Superior temporal gyrus (tissue), 1 donor: ENCODE measurements around the gene GORASP1.

Experiments
- DNase-seq: peaks from one replicate; pipeline ENCODE4 v3.0.0-alpha.2; 2016; ENCODE audit errors: extremely low spot score

The GORASP1 gene

GRCh38 chr3:39107388-39108199 is at the start of gene GORASP1, which contains the start of gene TTC21A:
Gene GORASP1 (minus strand): TSS chr3:39107627. CDS start chr3:39107541, 86 bp downstream.
Gene TTC21A (plus strand): TSS chr3:39107680. CDS start chr3:39107838, 158 bp downstream.
- peak; percentile 95 for DNase-seq

- DNase-seq: no peak
Observed at GRCh38 chr3:39156421-39156820, 49.0 kb upstream of the GORASP1 start.

GRCh38 chr3:39154280-39155021 is 47.0 kb upstream of the GORASP1 start:
- no peak for DNase-seq

DNA sequence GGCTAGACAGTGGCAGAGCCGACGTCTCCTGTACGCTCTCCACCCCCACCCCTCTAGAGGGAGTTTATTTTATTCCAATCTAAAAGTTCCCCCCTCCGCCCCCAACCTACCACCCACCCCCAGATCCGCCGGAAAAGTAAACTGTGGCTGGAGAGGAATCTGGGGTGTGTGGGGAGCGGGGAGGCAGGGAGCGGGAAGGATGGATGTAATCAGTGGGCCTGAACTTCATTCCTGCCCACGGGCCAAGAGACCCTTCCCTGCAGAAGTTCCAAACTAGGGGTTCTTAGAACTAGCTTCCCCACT is 46.5 kb upstream of the GORASP1 start:
- no peak for DNase-seq

- no peak for DNase-seq
Observed at GRCh38 chr3:39150803-39151631, 43.6 kb upstream of the GORASP1 start.

- no peak for DNase-seq
Observed at GRCh38 chr3:39150148-39150802, 42.8 kb upstream of the GORASP1 start.

DNA sequence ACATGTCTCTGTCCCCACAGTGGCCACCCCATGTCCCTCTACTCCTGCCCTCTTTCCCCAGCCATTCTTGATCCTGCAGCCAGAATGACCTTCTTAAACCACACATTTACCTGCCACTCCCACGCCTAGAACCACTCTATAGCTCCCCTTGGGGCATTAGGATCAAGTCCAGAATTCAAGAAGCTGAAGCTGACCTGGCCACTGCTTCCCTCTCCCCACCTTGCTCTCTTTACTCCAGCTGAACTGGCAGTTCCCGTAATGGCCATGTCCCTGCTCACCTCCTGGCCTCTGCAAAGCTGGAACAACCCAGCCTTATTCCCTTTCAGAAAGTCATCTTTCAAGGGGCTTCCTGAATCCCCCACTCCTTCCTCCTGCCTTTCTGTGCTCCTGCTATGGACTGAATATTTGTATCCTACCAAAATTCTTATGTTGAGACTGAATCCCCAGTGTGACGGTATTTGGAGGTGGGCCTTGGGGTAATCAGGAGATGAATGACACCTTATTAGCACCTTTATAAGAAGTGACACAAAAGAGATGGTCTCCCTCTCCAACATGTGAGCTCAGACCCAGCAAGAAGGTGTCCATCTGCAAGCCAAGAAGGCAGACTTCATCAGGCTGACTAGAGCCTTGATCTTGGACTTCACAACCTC is 42.2 kb upstream of the GORASP1 start:
- DNase-seq: no peak

DNA sequence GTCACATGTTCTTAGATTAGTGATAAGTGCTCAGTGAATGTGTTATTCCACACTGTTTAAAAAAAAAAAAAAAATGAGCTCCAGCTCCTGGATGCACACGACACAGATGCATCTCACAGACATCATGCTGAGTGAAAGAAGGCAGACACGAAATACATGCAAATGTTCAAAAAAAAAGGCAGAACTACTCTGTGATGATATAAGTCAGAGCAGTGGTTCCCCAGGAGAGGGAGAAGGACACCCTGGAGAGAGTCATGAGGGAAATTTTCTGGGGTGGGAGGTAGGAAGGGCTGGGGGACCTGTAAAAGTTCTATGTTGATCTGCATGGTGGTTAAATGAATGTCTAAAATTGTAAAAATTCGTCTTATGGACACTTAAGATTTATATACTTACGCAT is 41.6 kb upstream of the GORASP1 start:
- DNase-seq: no peak

DNA sequence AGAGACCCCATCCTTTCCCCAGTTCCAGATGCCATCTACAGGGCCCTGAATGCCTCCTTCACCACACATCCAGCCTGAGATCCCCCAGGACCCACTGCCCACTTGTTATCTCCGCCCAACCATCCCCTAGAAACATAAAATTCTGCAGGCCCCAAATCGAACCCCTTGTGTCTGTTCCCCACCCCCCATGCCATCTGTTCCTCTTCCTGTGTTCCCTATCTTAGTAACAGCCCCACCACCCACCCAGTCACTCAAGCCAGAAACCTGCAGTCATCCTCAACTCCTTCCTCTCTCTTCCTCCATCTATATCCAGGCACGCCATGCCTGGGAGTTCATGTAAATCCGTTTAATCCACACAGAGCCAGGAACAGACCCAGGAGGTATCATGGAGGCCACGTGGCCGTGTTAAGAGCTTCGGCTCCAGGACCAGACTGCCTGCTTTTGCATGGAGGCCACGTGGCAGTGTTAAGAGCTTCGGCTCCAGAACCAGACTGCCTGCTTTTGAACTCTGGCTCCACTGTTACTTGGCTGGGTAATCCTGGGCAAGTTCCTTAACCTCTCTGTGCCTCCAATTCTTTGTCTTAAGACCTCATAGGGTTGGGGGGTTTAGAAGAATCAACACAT is 41.1 kb upstream of the GORASP1 start:
- DNase-seq: no peak

DNA sequence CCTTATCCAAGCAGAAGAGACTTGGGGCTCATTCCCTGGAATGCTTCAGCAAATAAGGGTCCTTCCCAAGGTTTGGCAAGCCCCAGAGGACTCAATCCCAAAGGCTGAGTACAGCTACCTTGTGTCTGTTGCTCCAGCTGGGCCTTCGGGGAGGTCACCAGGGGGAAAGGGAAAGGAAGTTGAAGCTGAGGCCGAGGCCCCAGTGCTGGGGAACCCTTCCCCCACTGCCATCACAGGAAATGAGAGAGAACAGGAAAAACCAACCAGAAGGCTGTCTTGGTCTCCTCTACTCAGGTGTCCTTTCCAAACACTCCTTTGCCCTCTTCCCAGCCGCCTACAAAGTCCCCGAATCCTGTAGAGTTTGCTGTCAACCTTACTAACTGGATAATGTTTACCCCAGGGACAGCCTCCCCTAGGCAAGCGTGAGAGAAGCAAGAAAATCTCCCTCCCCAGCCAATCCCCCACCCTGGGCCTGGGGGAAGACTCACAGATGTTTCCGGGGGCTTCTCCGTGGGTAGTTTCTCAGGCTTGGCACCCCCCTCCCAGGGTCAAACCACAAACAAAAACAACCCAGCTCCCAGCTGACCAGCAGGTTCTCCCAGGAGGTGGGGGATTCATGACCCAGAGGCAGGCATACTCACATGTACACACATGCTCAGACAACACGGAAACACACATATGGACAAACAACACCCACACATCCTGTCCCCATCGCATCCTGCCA is 40.4 kb upstream of the GORASP1 start:
- DNase-seq: no peak

GRCh38 chr3:39146611-39147591 is 39.5 kb upstream of the GORASP1 start:
- peak; percentile 63 for DNase-seq

- DNase-seq: no peak
Observed at GRCh38 chr3:39146083-39146501, 38.7 kb upstream of the GORASP1 start.

DNA sequence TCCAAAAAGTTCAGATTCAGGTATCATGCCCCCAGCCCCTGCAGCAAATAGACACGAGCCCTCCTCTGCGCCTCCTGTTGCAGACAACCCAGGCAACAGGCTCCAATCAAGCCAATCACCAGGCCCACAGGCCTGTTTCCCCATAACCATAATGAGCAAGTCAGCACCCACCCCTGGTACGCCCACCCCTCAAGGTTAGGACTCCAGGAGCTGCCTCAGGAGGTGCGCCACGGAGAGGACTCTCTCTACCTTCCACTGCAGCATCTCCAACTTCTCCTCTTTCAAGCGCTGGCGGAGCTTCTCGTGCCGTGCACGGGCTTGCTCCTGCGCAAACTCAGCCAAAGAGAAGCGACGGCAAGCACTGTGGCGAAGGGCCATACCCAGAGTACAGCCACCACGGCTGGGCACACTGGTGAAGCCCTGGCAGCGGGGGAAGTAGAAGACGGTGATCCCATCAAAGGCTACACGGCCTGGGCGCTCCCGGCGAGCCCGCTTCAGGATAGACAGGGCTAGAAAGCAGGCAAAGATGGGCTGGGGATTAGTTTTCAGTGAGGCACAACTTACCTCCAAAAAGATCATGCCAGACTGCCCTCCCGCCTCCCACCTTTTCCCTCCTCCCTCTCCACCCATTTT is 37.4 kb upstream of the GORASP1 start:
- no peak for DNase-seq

DNA sequence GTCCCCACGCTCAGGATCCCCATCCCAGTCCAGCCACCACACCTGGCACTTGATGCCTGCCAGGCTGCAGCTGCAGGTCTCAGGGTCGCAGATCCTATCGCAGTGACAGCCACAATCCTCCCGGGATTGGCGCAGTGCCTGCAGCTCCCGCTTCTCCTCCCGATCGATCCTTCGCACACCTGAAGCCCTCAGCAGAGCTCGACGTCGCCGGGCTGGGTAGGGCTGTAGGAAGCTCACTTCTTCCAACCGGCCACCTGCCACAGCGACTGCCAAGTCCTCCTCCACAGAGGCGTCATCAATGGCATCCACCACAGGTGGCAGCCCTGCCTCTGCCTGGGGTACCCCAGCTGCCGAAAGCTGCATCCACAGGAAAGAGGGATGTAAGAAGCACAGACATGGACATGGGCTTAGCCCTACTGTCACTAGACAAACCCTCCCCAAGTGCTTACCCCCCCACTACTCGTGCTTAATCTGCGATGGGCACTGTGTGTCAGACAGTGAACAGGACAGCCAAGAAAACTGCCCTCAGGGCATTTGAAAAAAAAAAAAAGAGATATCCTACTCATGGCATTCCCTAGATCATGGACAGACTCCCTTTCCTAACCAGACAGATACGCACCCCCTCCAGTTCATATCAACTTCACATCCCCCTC is 36.8 kb upstream of the GORASP1 start:
- no peak for DNase-seq

DNA sequence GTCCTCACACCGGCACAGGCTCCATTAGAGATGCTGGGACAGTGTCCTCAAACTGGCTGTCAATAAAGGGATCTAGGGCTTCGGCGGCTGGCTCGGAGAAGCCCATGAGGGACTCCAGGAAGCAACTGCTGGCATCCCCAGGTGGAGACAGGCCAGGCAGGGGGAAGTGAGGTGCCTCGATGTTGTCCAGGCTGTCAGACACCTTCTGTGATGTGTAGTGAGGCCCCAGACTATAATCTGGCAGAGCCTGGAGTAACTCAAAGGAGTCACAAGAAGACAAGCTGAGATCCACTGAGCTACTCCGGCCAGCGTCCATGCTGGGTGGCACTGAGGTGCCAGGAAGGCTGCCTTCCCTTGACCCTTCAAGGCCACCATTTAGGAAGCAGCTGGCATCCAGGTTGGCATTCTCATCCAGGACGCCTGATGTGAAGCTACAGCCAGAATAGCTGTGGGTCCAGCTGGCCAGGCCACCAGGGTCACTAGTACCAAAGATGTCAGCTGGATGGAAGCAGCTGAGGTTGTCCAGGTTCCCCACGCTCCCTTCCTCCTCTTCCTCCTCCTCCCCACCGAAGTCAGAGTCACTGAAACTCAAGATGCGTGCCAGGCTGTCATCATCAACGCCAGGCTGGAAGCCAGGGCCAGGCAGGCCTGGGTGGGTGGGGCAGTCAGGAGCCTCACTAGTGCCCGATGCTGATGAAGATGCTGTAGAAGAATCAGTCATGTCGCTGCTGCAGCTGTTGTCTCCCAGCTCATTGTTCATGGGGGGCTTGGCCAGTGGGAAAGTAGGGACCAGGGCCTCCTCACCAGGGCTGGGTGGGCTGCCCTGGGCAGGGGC is 35.8 kb upstream of the GORASP1 start:
- DNase-seq: no peak

- no peak for DNase-seq
Observed at GRCh38 chr3:39142067-39142466, 34.6 kb upstream of the GORASP1 start.
